Peyer's patch (tissue), 4 donors: ENCODE data around the gene NCAPD3.

Experiments used
- CTCF ChIP-seq, 6 experiments: fragments of 450-650 bp in 4 of 6; fragments of 200-600 bp in 2 of 6; sonication (generic) in 1 of 6; IDR thresholded peaks; one replicate each; pipeline ENCODE4 v1.5.1; 2017 to 2019; ENCODE audit warnings: antibody characterized with exemption in 6 of 6, mild to moderate bottlenecking in 3 of 6, moderate library complexity in 1 of 6
- POLR2A ChIP-seq, 2 donors: fragments of 450-650 bp; IDR thresholded peaks; one replicate each; pipeline ENCODE4 v1.5.1; 2017; ENCODE audit warnings: antibody characterized with exemption in 2 of 2, mild to moderate bottlenecking in 2 of 2, moderate library complexity in 2 of 2

- TF ChIP-seq POLR2A (IDR thresholded peaks at IDR 0.05) (no peak), CTCF (IDR thresholded peaks at IDR 0.05) (peak in 5 of 6 experiments; percentile 18 to 43 (median 33))
Measured at GRCh38 chr11:134244593-134244992, 20.8 kb upstream of the NCAPD3 start.
